OCI-LY3 (cell line): ENCODE data around the gene FCHSD1.

ENCODE experiments used
- CTCF ChIP-seq: fragments of 200-600, 300-600 bp; sonication (generic); IDR thresholded peaks from 2 replicates; pipeline ENCODE4 v1.5.1; 2014; ENCODE audit warnings: antibody characterized with exemption, low read length, low read depth
- EZH2phosphoT487 ChIP-seq: fragments of 200-600 bp; shearing (Covaris generic); IDR thresholded peaks from 2 replicates; pipeline ENCODE4 v1.6.1; 2018; ENCODE audit warnings: antibody characterized with exemption, mixed run types, low read depth

- TF ChIP-seq CTCF (no peak), EZH2phosphoT487 (no peak)
These were observed 48.6 kb downstream of the FCHSD1 start for GRCh38 chr5:141602606-141603005.
